Psoas muscle (tissue), 8 donors: ENCODE measurements around the gene CMTM1. TPM values are rescaled to one million over a fixed set of nuclear protein-coding genes. Genes with fewer than 3 reads are reported as not detected.

ENCODE experiments used
- ATAC-seq, 4 donors: fragments of 200-7000 bp; cut with Tn5 transposase; one replicate each; pipeline ENCODE4 v1.9.1; 2020; ENCODE audit warnings: moderate library complexity in 3 of 4, mild to moderate bottlenecking in 2 of 4
- DNase-seq, 2 donors: peaks; one replicate each; pipeline ENCODE4 v3.0.0-alpha.2; 2020
- H3K27ac ChIP-seq: fragments of 200-600 bp; one replicate; pipeline ENCODE4 v1.8.0; 2022
- H3K27me3 ChIP-seq, 3 donors: fragments of 200-600 bp in 1 of 3; one replicate each; pipeline versions ENCODE4 v1.6.1 to v1.8.0; 2013 to 2022; ENCODE audit warnings: low read length in 2 of 3, mild to moderate bottlenecking in 2 of 3, moderate library complexity in 1 of 3; ENCODE audit not compliant: insufficient read depth in 3 of 3
- H3K36me3 ChIP-seq, 2 donors: fragments of 200-600 bp in 1 of 2; one replicate each; pipeline versions ENCODE4 v1.6.1 to v1.8.0; 2013 to 2022; ENCODE audit warnings: low read depth in 1 of 2, mild to moderate bottlenecking in 1 of 2, moderate library complexity in 1 of 2; ENCODE audit not compliant: insufficient read depth in 1 of 2
- H3K4me1 ChIP-seq: fragments of 200-600 bp; one replicate; pipeline ENCODE4 v1.8.0; 2022
- H3K4me3 ChIP-seq: fragments of 200-600 bp; one replicate; pipeline ENCODE4 v1.8.0; 2022; ENCODE audit warnings: mild to moderate bottlenecking
- H3K9me3 ChIP-seq: fragments of 200-600 bp; one replicate; pipeline ENCODE4 v1.8.0; 2022
- WGBS, 3 donors: extraction: QIAGEN DNeasy Blood & Tissue Kit; methylation state at CpG; one replicate each; pipeline versions ENCODE4 v1.1.6 to v1.1.7; 2013; 5-methylcytosine and 5-hydroxymethylcytosine counted together
- intact Hi-C, 2 donors: fragments of 100-400 bp; cut with DNase I; formaldehyde crosslinking; loops; one replicate each; pipeline versions ENCODE4 v1.11.0 to v1.14.2; 2022
- polyA plus RNA-seq, 3 donors: library from polyadenylated mRNA; stranded (reverse); fragments of 200-250 nt; gene quantifications; one replicate each; pipeline ENCODE4 v1.2.3, GENCODE V29; 2013
- total RNA-seq, 4 donors: library from RNA; stranded (reverse); fragmentation: NEBNext Ultra II Directional in 2 of 4; extraction: Animal tissue kit (Norgen Biotek cat#: 25700) in 2 of 4; gene quantifications; one replicate each; pipeline versions ENCODE4 v1.2.1 to v1.2.4, GENCODE V29; 2021 to 2023
- TF ChIP-seq, protein P1 (sequence below): fragments of 200-600 bp; IDR thresholded peaks from one replicate; pipeline ENCODE4 v1.8.0; 2022; ENCODE audit warnings: antibody characterized with exemption
- donor health status: healthy with polysubstance abuse.
- donor health status: DM: no; HTN: no; CAD: no; lungs with moderate emphysema.
- donor health status: Bipolar disorder and iron deficiency.
- donor health status: healthy.
- donor health status: DM: yes; HTN: yes; CAD: no.
- donor health status: DM: no; HTN: no; CAD: no.
- donor health status: DM: no; HTN: no; CAD: no.
- donor health status: DM: yes; HTN: yes; CAD: no.

The CMTM1 gene
- total and polyA plus RNA-seq, 7 donors = 0.04 to 1.1 (median 0.50) TPM; not detected in 3

DNA sequence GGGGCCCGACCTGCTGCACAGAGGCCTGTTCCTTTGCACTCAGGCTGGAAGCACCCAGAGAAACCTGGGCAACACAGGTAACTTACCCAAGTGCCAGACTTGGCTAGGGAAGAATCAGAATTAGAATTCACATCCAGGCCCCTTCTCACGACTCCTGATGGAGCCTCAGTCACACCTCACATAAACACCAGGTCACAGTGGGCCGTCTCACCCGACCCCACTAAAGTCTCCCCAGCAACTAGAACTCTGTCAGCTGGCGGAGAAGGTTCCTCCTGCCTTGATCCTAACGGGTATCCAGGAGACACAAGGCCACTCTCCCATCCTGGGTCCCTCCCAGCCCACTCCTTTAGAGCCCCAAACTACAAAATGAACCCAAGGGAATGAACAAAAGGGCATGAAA lies 22.7 kb upstream of the CMTM1 start:
- intact Hi-C loops = no loop called here
- TF ChIP-seq, protein P1, sequence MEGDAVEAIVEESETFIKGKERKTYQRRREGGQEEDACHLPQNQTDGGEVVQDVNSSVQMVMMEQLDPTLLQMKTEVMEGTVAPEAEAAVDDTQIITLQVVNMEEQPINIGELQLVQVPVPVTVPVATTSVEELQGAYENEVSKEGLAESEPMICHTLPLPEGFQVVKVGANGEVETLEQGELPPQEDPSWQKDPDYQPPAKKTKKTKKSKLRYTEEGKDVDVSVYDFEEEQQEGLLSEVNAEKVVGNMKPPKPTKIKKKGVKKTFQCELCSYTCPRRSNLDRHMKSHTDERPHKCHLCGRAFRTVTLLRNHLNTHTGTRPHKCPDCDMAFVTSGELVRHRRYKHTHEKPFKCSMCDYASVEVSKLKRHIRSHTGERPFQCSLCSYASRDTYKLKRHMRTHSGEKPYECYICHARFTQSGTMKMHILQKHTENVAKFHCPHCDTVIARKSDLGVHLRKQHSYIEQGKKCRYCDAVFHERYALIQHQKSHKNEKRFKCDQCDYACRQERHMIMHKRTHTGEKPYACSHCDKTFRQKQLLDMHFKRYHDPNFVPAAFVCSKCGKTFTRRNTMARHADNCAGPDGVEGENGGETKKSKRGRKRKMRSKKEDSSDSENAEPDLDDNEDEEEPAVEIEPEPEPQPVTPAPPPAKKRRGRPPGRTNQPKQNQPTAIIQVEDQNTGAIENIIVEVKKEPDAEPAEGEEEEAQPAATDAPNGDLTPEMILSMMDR = no peak
- no peak overlapping the region for H3K4me3 ChIP-seq
- 80 to 83% (median 82%) methylated on average over 6 of the region's 6 CpGs for WGBS, 3 donors
- no peak overlapping the region for H3K27ac ChIP-seq
- ATAC-seq = no peak
- H3K9me3 ChIP-seq = no peaks in the 10 kb centered on the region
- peaks cover 3% of the 10 kb centered on the region for H3K4me1 ChIP-seq
- H3K36me3 ChIP-seq = peaks cover 2 to 71% of the 10 kb centered on the region in 2 donors
- H3K27me3 ChIP-seq = no peaks in the 10 kb centered on the region
- DNase-seq = no peak

GRCh38 chr16:66544016-66544757 lies 22.1 kb upstream of the CMTM1 start:
- DNase-seq (no peak), ATAC-seq (no peak)
- peaks cover 10% of the 10 kb centered on the region for H3K4me1 ChIP-seq
- H3K27me3 ChIP-seq = no peaks in the 10 kb centered on the region
- no peak overlapping the region for H3K27ac ChIP-seq
- H3K36me3 ChIP-seq = peaks cover 2 to 70% of the 10 kb centered on the region in 2 donors
- 74 to 83% (median 78%) methylated on average over 7 of the region's 7 CpGs for WGBS, 3 donors
- TF ChIP-seq, protein P1 = no peak
- H3K9me3 ChIP-seq = no peaks in the 10 kb centered on the region
- intact Hi-C loops = no loop called here
- no peak overlapping the region for H3K4me3 ChIP-seq

- H3K9me3 ChIP-seq = no peaks in the 10 kb centered on the region
- H3K27ac ChIP-seq = peak overlapping the region; percentile 92
- no peak for ATAC-seq
- peaks cover 28% of the 10 kb centered on the region for H3K4me1 ChIP-seq
- TF ChIP-seq, protein P1 = no peak
- 94 to 97% (median 95%) methylated on average over 5 of the region's 5 CpGs for WGBS, 3 donors
- H3K27me3 ChIP-seq = no peaks in the 10 kb centered on the region
- H3K4me3 ChIP-seq = no peak overlapping the region
- H3K36me3 ChIP-seq = peaks cover 0 to 47% of the 10 kb centered on the region in 2 donors
- intact Hi-C loops = loop anchor here in 1 of 2 donors (5.0 kb wide), 1 partner anchor 70 kb away; no protein-coding TSS in a partner anchor
- DNase-seq = peak in 1 of 2 donors; percentile 38
These were observed 18.9 kb upstream of the CMTM1 start for GRCh38 chr16:66547101-66547989.

DNA sequence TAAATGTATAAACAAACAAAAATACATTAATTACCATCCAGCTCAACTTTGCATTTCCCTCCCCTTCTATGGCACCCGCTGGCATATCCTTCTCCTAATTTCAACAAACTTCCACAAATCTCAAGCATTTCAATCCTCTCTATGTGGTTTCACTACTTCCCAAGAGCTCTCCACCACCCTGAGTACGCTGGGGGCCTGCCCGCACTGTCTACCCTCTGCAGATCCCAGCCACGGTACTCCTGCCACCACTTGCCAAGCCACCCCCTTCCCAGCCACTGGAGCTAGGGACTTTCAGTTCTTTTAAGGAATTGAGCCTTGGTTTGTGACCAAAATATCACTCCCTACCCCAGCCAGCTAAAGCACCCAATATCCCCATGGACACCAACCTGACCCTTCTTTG lies 18.2 kb upstream of the CMTM1 start:
- H3K9me3 ChIP-seq = no peaks in the 10 kb centered on the region
- TF ChIP-seq, protein P1 = no peak
- no peaks in the 10 kb centered on the region for H3K27me3 ChIP-seq
- peaks cover 29% of the 10 kb centered on the region for H3K4me1 ChIP-seq
- no peak overlapping the region for H3K4me3 ChIP-seq
- 75 to 93% (median 85%) methylated on average over 4 of the region's 4 CpGs for WGBS, 3 donors
- DNase-seq (no peak), ATAC-seq (no peak)
- peaks cover 0 to 41% of the 10 kb centered on the region in 2 donors for H3K36me3 ChIP-seq
- intact Hi-C loops = loop anchor here in 1 of 2 donors (5.0 kb wide), 1 partner anchor 71 kb away; no protein-coding TSS in a partner anchor
- peak overlapping the region; percentile 92 for H3K27ac ChIP-seq
